GM13977 (cell line): ENCODE data around the gene SVIP.
A peak's percentile ranks its signal among the peaks of the same experiment; 100 is the strongest.

Source experiments
- DNase-seq: peaks from one replicate; pipeline ENCODE4 v3.0.0; 2012; ENCODE audit warnings: low spot score
- CTCF ChIP-seq: IDR thresholded peaks from 2 replicates; pipeline ENCODE4 v1.5.1; 2012; ENCODE audit warnings: mild to moderate bottlenecking, control low read depth; ENCODE audit not compliant: insufficient read depth; ENCODE audit errors: extremely low read depth, missing control alignments
- in situ Hi-C: fragments of 300-500 bp; cut with MboI; formaldehyde crosslinking; loops from one replicate; pipeline ENCODE4 v1.12.0; 2022; ENCODE audit warnings: low sequenced_read_pairs, low pct_unique_long_range_greater_than_20kb, mixed read lengths, inconsistent platforms; ENCODE audit not compliant: unreplicated experiment

The SVIP gene

DNA sequence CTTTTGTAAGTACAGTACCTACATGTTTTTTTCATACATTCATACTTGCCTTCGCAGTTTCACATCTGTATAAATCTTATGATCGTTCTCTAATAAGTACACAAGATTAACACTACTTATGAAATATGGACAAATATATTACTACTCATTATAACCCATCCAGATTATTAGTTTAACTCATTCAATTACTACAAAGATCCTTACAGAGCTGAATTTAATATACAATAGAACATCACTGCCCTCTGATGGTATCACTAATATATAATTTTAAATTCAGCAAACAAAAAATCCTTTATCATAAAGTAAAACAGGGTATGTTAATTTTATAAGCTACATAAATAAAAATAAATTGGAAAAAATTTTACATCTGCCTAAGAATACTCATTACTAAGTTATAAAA, 7.4 kb downstream of the SVIP start:
- DNase-seq: no peak
- no peak for TF ChIP-seq CTCF
- in situ Hi-C loops: no loop called here

- no peak for TF ChIP-seq CTCF
- in situ Hi-C loops: no loop called here
- DNase-seq: no peak
Observed at GRCh38 chr11:22809893-22810292, 19.7 kb downstream of the SVIP start.

DNA sequence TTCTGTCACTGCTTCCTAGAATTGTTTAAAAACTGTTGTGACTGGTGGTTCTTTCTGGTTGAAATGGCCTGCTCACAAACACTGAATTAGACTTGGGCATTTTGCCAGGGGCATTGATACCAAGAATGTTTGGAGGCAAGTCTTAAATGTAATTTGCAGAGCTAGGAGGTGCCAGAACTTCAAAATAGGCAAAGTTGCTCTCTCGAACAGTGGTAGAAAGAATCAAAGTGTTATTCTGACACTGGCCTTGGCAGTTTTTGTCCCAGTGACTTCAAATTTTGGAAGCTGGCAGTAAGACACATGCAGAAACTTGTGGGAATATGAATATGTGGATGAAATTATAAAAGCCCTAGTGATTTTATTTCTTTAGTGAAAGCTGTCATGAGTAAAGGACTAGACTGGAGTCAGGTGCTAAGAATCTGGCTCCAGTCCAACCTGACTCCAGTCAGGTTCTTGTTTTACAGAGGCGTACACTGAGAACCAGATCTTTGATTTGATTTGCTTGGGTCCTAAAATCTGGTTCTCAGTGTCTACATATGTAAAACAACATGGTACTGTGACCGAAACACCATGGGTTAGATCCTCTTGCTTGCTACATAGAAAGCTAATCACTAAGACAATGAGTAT, 20.9 kb downstream of the SVIP start:
- no peak for TF ChIP-seq CTCF
- no peak for DNase-seq

GRCh38 chr11:22807855-22808570, 21.6 kb downstream of the SVIP start:
- in situ Hi-C loops: no loop called here
- TF ChIP-seq CTCF: no peak
- DNase-seq: peak; percentile 7

More for the DNA sequence above, 20.9 kb downstream of the SVIP start:
- in situ Hi-C loops: no loop called here

- no peak for DNase-seq
- TF ChIP-seq CTCF: no peak
- in situ Hi-C loops: no loop called here
Observed at GRCh38 chr11:22807391-22807790, 22.2 kb downstream of the SVIP start.

GRCh38 chr11:22802861-22803260, 26.7 kb downstream of the SVIP start:
- no peak for DNase-seq
- TF ChIP-seq CTCF: no peak
- in situ Hi-C loops: no loop called here
